WERI-Rb-1 (cell line): Measurements from ENCODE around the gene NFAT5.
"Not testable (repeated sequence)": the region's sequence is repeated elsewhere in the genome, so short reads cannot be mapped to it uniquely, and the experiment has no call there.

Source experiments
- DNase-seq: peaks from one replicate; pipeline ENCODE4 v3.0.0-alpha.2; 2020
- H3K27ac ChIP-seq: fragments of 250-450 bp; sonication (Bioruptor Pico); 2 replicates; pipeline ENCODE4 v1.5.1; 2020; ENCODE audit warnings: mild to moderate bottlenecking, moderate library complexity
- H3K27me3 ChIP-seq: fragments of 250-450 bp; sonication (Bioruptor Pico); 2 replicates; pipeline ENCODE4 v1.5.1; 2021; ENCODE audit warnings: mild to moderate bottlenecking, low read depth, moderate library complexity; ENCODE audit not compliant: insufficient read depth, severe bottlenecking
- H3K36me3 ChIP-seq: fragments of 250-450 bp; sonication (Bioruptor Pico); 2 replicates; pipeline ENCODE4 v1.5.1; 2020; ENCODE audit warnings: mild to moderate bottlenecking, moderate library complexity
- H3K4me3 ChIP-seq: 2 replicates; pipeline ENCODE4 v1.5.1; 2011; ENCODE audit warnings: low read depth, mild to moderate bottlenecking, control low read depth, low read length
- H3K9me3 ChIP-seq: fragments of 250-450 bp; sonication (Bioruptor Pico); 2 replicates; pipeline ENCODE4 v1.5.1; 2021; ENCODE audit warnings: mild to moderate bottlenecking, moderate library complexity; ENCODE audit not compliant: severe bottlenecking
- TF ChIP-seq, protein P1 (sequence below): IDR thresholded peaks from 2 replicates; pipeline ENCODE4 v1.5.1; 2011; ENCODE audit warnings: low read depth, mild to moderate bottlenecking, control low read depth, inconsistent platforms, low read length

Gene NFAT5

DNA sequence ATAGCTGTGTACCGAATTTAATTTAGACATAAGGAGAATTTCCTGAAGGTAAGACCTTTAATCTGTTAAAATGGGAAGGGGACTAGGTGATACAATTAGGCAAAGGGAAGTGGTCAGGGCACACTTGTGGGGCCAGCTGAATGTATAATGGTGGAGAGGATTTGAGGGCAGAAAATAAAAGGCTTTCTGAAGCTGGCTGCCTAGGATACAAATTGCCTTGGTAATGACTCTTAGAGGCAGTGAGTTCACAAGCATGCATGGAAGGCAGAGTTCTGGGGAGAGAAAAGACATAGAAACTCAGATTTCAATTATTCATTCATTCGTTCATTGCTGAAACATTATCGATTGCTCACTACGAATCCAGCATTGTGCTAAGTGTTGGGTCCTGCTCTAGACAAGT is 12.4 kb upstream of the NFAT5 start:
- TF ChIP-seq, protein P1, sequence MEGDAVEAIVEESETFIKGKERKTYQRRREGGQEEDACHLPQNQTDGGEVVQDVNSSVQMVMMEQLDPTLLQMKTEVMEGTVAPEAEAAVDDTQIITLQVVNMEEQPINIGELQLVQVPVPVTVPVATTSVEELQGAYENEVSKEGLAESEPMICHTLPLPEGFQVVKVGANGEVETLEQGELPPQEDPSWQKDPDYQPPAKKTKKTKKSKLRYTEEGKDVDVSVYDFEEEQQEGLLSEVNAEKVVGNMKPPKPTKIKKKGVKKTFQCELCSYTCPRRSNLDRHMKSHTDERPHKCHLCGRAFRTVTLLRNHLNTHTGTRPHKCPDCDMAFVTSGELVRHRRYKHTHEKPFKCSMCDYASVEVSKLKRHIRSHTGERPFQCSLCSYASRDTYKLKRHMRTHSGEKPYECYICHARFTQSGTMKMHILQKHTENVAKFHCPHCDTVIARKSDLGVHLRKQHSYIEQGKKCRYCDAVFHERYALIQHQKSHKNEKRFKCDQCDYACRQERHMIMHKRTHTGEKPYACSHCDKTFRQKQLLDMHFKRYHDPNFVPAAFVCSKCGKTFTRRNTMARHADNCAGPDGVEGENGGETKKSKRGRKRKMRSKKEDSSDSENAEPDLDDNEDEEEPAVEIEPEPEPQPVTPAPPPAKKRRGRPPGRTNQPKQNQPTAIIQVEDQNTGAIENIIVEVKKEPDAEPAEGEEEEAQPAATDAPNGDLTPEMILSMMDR, result no peak
- Histone ChIP-seq H3K4me3 (no peak overlapping the region), H3K36me3 (no peaks in the 10 kb centered on the region), H3K9me3 (no peaks in the 10 kb centered on the region), H3K27me3 (no peaks in the 10 kb centered on the region), H3K27ac (no peak overlapping the region)
- DNase-seq, result no peak

DNA sequence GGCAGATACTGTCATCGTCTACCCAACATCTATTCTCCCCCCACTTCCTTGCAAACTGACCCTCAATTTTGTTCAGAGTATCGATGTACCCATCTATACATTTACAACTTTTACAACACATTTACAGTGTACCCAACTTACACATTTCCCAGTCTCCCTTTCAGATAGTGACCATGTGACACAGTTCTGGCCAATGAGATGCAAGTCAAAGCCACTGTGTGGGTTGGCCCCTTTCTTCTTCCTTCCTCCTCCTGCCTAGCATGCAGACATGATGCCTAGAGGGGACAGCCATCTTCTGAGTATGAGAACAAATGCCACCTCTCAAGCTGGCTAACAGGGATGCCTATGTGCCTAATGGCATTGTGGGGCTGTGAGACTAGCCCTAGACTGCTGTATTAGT is 11.3 kb upstream of the NFAT5 start:
- no peak for DNase-seq
- Histone ChIP-seq H3K36me3 (no peaks in the 10 kb centered on the region), H3K4me3 (no peak overlapping the region), H3K27me3 (no peaks in the 10 kb centered on the region), H3K27ac (no peak overlapping the region), H3K9me3 (no peaks in the 10 kb centered on the region)
- TF ChIP-seq, protein P1, result no peak

GRCh38 chr16:69555437-69555836 is 10.3 kb upstream of the NFAT5 start:
- no peaks in the 10 kb centered on the region for H3K27me3 ChIP-seq

DNA sequence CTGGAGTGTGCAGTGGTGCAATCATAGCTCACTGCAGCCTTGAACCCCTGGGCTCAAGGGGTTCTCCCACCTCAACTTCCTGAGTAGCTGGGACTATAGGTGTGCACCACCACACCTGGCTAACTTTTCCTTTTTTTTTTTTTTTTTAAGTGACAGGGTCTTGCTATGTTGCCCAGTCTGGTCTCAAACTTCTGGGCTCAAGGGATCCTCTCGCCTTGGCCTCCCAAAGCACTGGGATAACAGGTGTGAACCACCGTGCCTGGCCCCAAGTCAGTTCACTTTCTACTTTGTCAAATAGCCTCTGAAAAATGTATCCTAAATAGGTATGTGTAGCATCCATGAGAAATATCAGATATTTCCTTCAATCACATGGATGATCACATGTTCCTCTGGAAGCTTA is 9.9 kb upstream of the NFAT5 start:
- no peak for DNase-seq
- Histone ChIP-seq H3K27ac (no peak overlapping the region), H3K4me3 (no peak overlapping the region), H3K9me3 (no peaks in the 10 kb centered on the region), H3K27me3 (no peaks in the 10 kb centered on the region), H3K36me3 (no peaks in the 10 kb centered on the region)
- TF ChIP-seq, protein P1, result no peak

More at GRCh38 chr16:69555437-69555836, 10.3 kb upstream of the NFAT5 start:
- TF ChIP-seq, protein P1, result no peak
- Histone ChIP-seq H3K4me3 (no peak overlapping the region), H3K9me3 (no peaks in the 10 kb centered on the region), H3K27ac (no peak overlapping the region), H3K36me3 (no peaks in the 10 kb centered on the region)
- DNase-seq, result no peak

- Histone ChIP-seq H3K4me3 (no peak overlapping the region), H3K9me3 (no peaks in the 10 kb centered on the region), H3K27ac (no peak overlapping the region), H3K27me3 (no peaks in the 10 kb centered on the region), H3K36me3 (no peaks in the 10 kb centered on the region)
- TF ChIP-seq, protein P1, result no peak
- no peak for DNase-seq
Measured at GRCh38 chr16:69559164-69559563, 6.6 kb upstream of the NFAT5 start.

DNA sequence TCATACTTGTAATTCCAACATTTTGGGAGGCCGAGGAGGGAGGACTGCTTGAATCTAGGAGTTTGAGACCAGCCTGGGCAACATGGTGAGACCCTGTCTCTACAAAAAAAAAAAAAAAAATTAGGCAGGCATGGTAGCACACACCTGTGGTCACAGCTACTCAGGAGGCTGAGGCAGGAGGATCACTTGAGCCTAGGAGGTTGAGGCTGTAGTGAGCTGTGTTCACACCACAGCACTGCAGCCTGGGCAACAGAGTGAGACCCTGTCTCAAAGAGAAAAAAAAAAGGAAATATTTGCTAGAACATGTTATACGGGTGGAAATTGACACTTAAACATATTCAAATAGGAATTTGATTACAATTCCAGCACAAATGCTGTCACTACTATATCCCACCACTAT is 4.4 kb upstream of the NFAT5 start:
- H3K36me3 ChIP-seq, H3K9me3 ChIP-seq, H3K27ac ChIP-seq, DNase-seq, H3K4me3 ChIP-seq, H3K27me3 ChIP-seq: not testable (repeated sequence)
